ENCODE results near the gene INTS11.

The INTS11 gene

GRCh38 chr1:1270813-1271212 is 53.6 kb downstream of the INTS11 start:
- no peak for DNase-seq (ENCODE audit: extremely low read depth, insufficient read length)
- Histone ChIP-seq H3K36me3 (ENCODE audit: control insufficient read depth, insufficient read depth, low read length) (peaks cover 14% of the 10 kb centered on the region), H3K27me3 (replicated peaks; ENCODE audit: control insufficient read depth, insufficient read depth, low read length) (no peaks in the 10 kb centered on the region), H3K4me3 (replicated peaks; ENCODE audit: low read depth, low read length) (no peak overlapping the region)
- no peak for TF ChIP-seq CTCF (IDR thresholded peaks at IDR 0.05; ENCODE audit: insufficient read depth, low read length, poor library complexity, severe bottlenecking)

- no peak for TF ChIP-seq CTCF (IDR thresholded peaks at IDR 0.05; ENCODE audit: insufficient read depth, low read length, poor library complexity, severe bottlenecking)
- Histone ChIP-seq H3K4me3 (replicated peaks; ENCODE audit: low read depth, low read length) (no peak overlapping the region), H3K36me3 (ENCODE audit: control insufficient read depth, insufficient read depth, low read length) (peaks cover 20% of the 10 kb centered on the region), H3K27me3 (replicated peaks; ENCODE audit: control insufficient read depth, insufficient read depth, low read length) (no peaks in the 10 kb centered on the region)
- no peak for DNase-seq (ENCODE audit: extremely low read depth, insufficient read length)
Measured at GRCh38 chr1:1268284-1268682, 56.2 kb downstream of the INTS11 start.

GRCh38 chr1:1267488-1268283 is 56.8 kb downstream of the INTS11 start:
- TF ChIP-seq CTCF (IDR thresholded peaks at IDR 0.05; ENCODE audit: insufficient read depth, low read length, poor library complexity, severe bottlenecking), result no peak
- Histone ChIP-seq H3K4me3 (replicated peaks; ENCODE audit: low read depth, low read length) (no peak overlapping the region), H3K27me3 (replicated peaks; ENCODE audit: control insufficient read depth, insufficient read depth, low read length) (no peaks in the 10 kb centered on the region), H3K36me3 (ENCODE audit: control insufficient read depth, insufficient read depth, low read length) (peaks cover 24% of the 10 kb centered on the region)
- DNase-seq (ENCODE audit: extremely low read depth, insufficient read length), result no peak

- Histone ChIP-seq H3K27me3 (replicated peaks; ENCODE audit: control insufficient read depth, insufficient read depth, low read length) (no peaks in the 10 kb centered on the region), H3K36me3 (ENCODE audit: control insufficient read depth, insufficient read depth, low read length) (peaks cover 40% of the 10 kb centered on the region), H3K4me3 (replicated peaks; ENCODE audit: low read depth, low read length) (no peak overlapping the region)
- no peak for DNase-seq (ENCODE audit: extremely low read depth, insufficient read length)
- peak; percentile 8 for TF ChIP-seq CTCF (IDR thresholded peaks at IDR 0.05; ENCODE audit: insufficient read depth, low read length, poor library complexity, severe bottlenecking)
Measured at GRCh38 chr1:1264868-1265272, 59.6 kb downstream of the INTS11 start.

- H3K4me3 ChIP-seq (replicated peaks; ENCODE audit: low read depth, low read length), result no peak overlapping the region
- DNase-seq (ENCODE audit: extremely low read depth, insufficient read length), result no peak
- H3K27me3 ChIP-seq (replicated peaks; ENCODE audit: control insufficient read depth, insufficient read depth, low read length), result no peaks in the 10 kb centered on the region
- peaks cover 45% of the 10 kb centered on the region for H3K36me3 ChIP-seq (ENCODE audit: control insufficient read depth, insufficient read depth, low read length)
- TF ChIP-seq CTCF (IDR thresholded peaks at IDR 0.05; ENCODE audit: insufficient read depth, low read length, poor library complexity, severe bottlenecking), result no peak
Measured at GRCh38 chr1:1264026-1264425, 60.4 kb downstream of the INTS11 start.
